HK-2 (cell line): Measurements from ENCODE around the gene TUBE1.
"Not testable (repeated sequence)": the region's sequence is repeated elsewhere in the genome, so short reads cannot be mapped to it uniquely, and the experiment has no call there.

Experiments used
- DNase-seq: peaks from one replicate; pipeline ENCODE4 v3.0.0-alpha.2; 2018; ENCODE audit not compliant: unreplicated experiment

Gene TUBE1

DNA sequence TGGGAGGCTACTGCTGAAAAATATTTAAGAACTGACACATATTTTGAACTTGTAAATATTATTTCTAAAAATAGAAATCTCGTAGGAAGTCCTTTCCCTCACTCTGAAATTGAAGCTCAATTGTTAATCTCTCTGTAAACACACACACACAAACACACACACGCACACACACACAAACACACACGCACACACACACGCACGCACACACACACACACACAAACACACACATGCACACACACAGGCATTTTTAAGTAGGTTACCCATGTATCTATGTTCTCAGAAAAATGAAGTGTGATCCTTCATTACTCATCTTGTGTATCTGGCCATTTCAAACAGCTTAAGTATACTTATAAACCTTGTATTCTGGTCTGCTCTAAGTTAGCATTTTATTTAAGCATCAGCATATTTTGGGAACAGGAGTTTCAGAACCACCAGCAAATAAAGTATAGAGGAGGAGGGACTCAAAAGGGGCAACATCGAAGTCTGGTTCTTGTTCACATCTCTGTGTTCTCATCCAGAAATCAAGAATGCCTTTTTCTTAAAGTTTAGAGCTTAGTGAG is 21.8 kb downstream of the TUBE1 start:
- DNase-seq = no peak

DNA sequence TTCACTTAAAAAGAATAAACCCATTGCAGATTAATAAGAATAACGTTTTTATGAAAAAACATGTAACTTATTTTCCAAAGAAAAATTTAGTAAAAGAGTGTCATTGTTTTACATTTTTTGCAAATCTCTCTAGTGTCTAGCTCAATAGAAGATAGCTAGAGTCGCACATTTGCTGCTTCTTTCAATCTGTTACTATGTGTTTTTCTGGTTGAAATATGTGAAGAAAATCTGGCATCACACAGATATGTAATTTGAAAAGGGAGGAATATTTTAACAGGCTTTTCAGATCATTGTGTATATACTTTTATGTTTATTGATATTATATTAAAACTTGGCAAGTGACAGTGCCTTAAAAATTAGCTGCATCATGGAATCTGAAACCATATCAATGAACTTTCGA is 24.3 kb downstream of the TUBE1 start:
- no peak for DNase-seq

DNA sequence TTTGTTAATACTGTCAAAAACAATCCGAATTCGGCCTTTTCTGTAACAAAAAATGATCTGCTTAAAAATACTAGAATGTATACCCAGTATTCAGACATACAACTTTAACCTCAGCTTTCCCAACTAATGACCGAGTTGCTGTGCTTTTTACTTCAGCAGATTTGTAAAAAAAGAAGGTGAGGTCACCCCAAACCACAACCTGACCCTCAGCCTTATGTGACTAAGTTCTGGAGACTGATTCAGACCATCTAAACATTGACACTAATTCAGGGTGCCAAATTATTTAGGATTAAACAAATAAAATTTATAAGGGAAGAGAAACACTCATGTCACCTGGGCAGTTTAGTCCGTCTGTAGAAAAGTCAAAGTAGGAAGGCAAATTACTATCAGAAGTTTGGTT is 25.7 kb downstream of the TUBE1 start:
- DNase-seq = no peak

DNA sequence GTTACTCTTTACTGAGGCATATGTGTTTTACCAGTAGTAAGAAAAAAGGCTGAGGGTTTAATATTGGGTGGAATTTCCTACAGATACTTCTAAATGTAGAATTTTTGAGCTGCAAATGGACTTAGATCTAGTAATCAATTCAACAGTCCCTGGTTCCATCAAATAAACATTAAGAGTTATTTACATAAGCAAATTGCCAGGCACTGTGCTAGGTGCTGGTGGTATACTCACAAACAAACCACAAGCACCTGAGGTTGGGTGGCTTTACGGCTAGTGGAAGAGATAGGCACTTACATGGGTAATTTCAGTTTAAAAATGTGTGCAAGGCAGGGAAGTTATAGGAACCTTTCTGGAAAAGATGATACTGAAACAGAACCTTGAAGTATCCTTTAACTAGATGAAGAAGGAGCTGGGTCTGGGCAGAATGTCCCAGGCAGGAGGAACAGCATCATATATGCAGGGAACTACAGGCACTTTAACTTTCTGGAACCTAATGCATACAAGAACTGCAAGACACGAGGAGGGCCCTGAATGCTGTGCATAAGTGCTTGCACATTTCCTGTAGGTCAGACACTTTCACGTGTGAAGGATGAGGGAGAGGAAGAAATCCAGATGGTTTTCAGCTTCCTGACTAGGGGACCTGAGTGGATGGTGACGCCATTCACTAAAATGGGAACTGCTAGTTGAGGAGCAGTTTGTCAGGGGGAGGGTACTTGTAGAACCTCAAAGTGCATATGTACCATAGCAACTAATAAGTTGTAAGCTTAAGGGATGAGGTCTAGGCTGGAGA is 28.8 kb downstream of the TUBE1 start:
- no peak for DNase-seq

DNA sequence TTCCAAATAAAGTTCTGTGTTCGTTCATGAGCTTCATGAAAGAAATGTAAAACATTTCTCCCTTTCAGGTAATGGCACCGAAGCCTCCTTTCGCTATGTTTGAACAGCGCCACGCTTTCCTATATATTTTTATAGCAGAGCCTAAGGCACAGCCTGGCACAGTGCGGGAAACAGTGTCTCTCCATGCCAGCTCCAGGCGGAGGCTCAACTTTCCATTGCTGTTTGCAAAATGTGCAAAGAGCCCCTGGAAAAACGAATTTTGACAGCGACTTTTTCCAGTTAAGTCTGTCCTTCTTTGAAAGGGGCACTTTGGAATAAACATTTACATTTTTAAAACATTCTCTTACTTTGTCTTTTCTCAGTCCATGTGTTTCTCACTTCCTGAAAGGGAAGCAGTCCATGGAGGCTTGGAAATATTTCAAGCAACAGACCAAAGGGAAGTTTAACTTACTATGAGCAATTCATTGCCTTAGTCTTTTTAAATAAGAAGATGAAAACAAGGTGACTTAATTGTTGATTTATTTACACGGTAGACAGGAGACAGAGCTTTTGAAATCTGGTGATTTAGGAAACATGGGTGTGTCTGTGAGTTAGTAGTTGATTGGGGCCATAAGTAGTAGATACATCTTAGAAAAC is 32.6 kb downstream of the TUBE1 start:
- DNase-seq = no peak

DNA sequence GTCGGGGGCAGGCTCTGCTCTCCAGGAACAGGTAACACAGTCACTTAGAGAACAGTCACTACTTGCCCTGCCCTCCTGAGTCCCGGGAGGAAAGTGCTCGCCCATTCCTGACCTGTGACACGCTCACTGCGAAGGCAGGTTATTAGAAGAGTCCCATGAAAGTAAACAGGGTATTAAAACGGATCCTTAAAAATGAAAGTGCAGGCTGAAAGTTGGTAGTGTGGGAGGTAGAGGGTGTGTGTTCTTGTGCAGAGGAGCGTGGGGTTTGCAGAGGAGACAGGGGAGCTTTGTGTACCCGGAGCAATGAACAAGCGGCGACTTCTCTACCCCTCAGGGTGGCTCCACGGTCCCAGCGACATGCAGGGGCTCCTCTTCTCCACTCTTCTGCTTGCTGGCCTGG is 33.3 kb downstream of the TUBE1 start, which contains the start of gene CCN6:
TSS of gene CCN6 (plus strand) at position 104 of the 400 bp plus-strand sequence. CDS start at position 358, 254 bp downstream.
- DNase-seq = no peak

DNA sequence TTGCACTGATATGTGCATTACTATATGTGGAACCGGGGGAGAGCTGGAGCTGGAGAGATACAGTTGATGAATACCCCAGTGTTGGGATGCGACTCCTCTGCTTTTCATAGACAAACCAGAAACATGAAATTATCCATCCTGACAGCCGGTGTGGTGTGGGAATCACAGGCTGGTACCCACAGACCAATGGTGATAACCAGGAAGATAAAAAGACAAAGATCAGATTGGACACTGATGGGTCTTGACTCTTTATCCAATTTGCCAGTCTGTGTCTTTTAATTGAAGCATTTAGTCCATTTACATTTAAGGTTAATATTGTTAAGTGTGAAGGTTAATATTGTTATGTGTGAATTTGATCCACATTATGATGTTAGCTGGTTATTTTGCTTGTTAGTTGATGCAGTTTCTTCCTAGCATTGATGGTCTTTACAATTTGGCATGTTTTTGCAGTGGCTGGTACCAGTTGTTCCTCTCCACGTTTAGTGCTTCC is 36.0 kb downstream of the TUBE1 start:
- not testable (repeated sequence) for DNase-seq

DNA sequence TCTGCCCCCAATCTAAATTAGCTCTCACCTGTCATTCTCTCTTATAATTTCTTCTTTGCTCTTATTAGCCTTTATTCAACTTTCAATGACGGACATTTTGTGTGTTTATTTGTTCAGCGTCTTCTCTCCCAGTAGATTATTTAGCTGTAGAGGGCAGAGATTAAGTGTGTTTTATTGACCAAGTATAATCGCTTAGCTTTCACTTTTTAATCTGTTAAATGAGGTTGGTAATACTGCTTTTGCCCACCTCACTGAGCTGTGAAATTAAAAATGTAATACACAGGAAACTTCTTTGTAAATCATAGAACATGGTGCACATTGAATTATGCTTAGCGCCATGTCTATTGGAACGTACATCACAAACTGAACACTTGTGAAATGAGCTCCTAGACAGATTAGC is 36.9 kb downstream of the TUBE1 start:
- no peak for DNase-seq

DNA sequence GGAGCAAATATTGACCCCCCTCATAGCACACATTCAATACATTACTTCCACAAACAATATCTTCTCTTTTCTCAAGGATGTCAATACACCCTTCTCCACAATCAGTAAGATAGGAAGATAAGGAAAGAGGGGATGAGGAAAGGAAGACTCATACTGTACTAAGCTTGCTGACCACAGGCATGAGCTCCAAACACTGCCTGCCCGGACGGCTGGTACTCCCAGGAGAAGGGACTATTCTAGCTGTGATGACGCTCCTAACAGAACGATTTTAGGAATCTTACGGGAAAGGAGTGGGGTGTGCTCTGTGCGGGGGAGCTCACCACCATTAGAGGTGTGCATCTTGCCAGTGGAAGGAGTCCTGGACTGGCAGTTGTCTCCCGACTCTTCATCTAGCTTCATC is 37.3 kb downstream of the TUBE1 start:
- DNase-seq = no peak

DNA sequence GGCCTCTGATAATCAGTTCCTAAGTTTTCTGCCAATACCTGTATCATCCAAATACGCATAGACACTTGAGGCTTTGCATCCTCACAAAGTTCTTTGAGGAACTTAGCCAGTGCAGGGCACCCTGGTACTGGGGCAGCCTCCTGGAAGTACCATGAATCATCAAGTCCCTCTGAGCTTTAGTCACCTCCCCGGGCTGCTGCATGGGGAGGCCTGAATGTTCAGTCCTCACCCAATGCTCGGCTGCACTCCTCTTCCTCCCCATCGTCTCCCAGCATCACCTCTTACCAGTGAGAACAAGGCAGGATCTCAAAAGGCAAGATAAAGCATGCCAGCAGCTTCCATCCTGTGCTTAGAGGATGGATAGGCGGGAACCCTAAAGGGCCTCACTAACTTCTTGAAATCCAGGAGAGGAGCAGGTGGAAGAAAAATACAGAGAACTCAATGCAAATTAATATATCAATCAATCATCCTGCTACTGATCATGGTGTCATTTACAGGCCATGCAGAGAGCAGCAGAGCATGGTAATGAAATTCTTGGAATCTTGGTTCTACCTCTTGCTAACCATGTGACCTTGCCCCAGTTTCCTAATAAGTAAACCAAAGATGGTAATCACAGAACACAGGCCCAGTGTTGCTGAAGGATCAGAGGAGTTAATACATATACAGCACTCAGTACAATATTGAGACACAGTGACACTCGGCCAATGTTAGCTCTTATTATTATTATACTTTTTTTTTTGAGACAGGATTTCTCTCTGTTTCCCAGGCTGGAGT is 38.1 kb downstream of the TUBE1 start:
- peak; percentile 30 for DNase-seq

DNA sequence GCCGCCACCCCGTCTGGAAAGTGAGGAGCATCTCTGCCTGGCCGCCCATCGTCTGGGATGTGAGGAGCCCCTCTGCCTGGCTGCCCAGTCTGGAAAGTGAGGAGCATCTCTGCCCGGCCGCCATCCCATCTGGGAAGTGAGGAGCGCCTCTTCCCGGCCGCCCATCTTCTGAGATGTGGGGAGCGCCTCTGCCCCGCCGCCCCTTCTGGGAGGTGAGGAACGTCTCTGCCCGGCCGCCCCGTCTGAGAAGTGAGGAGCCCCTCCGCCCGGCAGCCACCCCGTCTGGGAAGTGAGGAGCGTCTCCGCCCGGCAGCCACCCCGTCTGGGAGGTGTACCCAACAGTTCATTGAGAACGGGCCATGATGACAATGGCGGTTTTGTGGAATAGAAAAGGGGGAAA is 39.8 kb downstream of the TUBE1 start:
- DNase-seq = not testable (repeated sequence)

DNA sequence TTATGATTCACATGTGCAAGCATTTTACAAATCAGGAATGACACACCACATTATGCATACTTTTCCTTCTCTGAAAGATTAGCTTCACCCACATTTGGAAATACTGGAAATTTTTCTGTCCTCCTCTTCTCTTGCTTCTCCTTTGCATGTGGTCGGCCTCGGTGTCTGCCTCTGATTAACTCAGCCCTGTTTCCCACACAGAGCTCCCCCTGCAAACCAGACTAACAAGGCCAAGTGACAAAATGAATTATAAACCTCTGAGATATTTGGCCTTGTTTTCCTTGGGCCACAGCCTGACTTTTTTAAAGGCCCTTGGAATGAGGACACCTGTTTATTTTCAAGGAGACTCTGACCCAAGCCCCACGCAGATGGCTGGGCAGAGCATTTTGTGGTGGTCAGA is 42.4 kb downstream of the TUBE1 start:
- no peak for DNase-seq

DNA sequence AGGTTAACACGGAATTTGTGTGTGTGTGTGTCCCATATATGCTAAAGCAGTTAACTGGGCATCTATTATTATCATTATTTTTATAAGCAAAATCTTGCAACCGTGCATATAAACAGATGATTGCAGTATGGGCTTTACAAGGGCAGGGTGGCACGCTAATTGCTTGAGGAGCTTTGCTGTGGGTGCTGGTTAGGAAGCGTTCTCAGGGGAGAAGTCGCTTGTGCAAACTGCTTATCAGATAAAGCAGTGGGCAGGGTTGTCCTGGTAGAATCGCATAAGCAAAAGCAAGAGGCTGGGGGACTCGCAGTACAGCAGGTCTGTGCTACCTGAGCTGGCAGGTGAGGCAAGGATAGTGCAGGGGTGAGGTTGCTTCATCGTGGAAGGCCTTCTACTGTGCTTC is 43.1 kb downstream of the TUBE1 start:
- no peak for DNase-seq

DNA sequence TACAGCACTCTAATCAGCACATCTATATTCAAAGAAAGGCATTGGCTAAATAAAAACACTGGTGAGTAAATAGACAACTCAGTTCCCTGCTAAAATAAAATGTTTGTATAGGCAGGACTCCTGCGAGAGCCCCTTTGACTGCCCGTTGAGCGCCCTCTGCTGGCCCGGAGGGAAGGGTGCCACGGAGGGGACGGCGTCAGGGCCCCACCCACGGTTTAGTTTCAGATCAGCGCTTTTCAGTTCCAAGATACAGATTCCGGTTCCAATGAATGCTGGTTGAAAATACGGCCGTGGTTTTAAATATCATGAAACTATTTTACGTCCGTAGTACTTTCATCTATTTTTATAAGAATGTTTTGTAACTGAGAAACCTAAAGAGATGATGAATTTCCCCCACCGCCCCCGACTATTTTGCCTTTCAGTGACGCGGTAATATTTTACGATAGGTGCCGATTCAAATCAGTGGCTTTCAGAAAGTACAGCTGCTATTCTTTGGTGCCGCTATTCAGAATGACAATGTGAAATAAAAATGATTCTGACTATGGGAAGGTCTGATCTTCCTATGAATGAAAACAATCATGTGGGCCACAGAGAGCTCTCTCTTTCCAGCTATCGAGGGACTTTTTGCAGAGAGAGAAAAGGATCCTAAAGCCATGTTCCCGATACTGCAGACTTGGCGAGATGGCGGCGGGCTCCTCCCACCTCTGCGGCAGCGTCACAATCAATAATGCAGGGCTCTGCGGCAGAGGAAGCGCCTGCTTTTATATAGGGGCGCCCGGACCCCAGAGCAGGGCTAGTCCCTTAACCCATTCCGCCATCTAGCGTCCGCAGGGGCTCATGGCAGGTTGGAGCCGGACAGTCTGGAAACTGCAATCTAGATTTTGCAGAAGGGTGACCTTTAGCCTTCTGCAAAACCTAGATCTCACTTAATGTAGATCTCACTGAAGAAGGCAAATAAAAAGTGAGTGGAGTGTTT is 44.0 kb downstream of the TUBE1 start:
- peak; percentile 84 for DNase-seq

DNA sequence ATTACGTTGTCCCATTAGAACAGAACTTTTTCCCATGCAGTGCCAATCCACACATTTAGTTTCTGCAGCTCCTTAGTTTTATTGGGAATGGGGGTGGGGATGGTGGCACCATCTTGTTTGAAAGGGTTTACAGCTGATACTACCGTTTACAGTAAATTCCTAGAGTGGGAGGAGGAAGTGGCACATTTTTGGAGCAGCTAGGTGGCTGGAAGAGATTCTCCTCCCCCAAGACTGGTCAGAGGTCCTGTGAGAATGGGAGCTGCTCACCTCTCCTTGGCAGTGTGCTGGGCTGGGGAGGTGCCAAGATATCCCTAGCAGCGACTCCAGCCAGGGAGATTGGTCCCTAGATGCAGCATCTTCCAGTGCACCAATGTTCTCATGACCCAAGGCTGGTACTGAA is 45.7 kb downstream of the TUBE1 start:
- DNase-seq = no peak

DNA sequence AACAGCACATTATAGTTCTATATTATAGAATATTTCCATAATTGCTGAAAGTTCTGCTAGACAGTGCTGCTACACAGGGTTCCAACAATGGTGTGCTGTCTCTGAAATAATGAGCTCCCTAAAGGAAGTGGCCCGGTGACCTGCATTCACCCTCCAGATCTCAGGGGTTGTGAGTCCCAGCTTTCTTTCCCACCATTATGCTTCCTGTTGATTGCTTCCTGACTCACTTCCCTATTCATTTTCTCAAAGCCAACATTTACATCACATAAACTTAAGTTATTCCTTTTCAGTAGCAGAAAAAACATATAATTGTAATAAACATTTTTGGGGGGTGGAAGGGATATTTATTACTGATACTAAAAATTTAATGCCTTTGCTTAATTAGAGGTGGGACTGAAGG is 46.3 kb downstream of the TUBE1 start:
- no peak for DNase-seq

DNA sequence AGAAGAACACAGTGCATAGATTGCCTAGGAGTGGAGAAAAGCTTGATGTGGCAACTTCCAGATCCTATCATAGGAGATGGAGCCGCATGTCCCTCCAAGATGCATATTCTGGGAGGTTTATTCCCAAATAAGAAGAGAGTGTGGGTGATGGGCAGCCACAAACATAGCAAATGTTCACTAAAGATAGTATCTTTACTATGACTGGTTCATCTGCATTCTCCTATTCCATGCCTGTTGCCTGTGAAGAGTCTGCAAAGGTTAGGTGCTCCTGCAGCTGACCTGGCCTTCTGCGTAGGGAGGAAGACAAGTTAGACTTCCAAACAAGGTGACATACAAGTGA is 47.9 kb downstream of the TUBE1 start:
- no peak for DNase-seq

DNA sequence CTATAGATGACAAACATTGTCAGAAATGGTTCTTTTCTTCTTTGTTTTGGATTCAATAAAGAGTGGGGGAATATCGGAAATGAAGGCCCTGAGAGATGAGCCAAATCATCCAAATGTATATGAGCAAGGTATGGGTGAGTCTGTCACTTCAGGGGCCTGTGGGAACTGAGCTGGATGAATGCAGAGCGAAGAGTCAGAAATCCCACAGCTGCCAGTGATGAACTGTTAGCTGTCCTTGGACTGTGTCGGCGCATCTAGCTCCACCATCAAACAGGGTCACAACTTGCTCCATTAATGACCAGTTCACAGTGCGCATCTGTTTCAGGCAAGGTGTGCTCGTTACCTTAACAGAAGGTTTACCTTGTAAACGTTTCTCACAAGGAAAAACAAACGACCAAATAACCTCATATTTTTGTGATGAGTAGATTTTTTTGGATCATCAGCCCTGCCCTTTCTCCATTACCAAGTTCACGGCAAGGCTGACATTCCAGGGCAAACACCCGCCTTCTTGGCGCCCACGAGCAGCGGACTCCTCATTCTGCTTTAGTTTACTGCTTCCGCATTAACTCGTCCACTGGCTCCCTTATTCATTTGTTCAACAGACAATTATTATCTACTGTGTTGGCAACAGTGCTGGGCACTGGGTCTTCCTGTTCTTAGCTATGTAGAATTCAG is 48.4 kb downstream of the TUBE1 start:
- DNase-seq = no peak

DNA sequence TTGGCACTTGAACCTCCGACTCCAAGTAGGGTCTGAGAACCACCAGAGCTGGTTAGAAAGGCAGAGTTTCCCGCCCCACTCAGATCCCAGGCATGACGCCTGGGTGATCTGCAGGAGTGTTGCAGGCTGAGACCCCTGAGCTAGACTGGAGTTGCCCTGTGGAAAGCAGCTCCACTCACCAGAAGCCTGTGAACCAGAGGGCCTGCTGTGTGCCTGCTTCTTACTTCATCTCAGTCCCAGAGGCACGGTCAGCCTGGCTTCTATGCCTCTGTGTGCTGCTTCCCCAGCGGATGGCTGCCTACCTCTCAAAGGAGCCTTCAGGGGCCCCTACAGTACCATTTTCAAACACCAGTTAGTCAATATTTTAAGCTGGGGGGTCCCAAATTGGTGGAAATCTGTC is 49.0 kb downstream of the TUBE1 start:
- peak; percentile 10 for DNase-seq

DNA sequence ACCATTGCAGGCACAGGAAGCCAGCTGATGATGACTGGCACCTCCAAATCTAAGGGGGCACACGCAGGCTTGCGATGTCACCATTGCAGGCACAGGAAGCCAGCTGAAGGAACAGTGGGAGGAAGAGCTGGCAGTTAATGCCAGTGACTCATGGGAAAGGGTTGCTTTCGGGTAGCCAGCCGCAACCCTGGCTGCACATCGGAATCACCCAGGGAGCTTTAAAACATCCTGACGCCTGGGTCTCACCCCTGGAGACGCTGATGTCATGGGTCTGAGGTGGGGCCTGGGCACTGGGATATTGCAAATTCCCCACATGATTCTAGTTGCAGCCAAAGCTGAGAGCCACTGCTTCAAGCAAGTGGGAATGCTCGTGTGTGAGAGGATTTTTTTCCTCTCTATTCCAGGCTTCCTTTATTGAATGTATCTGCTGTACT is 49.5 kb downstream of the TUBE1 start:
- peak; percentile 79 for DNase-seq
